ENCODE measurements around the gene DDX10. TPM values are rescaled to one million over a fixed set of nuclear protein-coding genes. Genes with fewer than 3 reads are reported as not detected.

Gene DDX10
- total RNA-seq, 1 experiment from 2014 or later = 78.3 TPM

- H3K4me1 ChIP-seq = no peaks in the 10 kb centered on the region
- Mint-ChIP-seq H3K4me1 (ENCODE audit: low read depth, unreplicated experiment) (peaks cover 15% of the 10 kb centered on the region), H3K9me3 (ENCODE audit: unreplicated experiment) (peaks cover 24% of the 10 kb centered on the region), H3K36me3 (ENCODE audit: insufficient read depth, unreplicated experiment) (no peaks in the 10 kb centered on the region), H3K4me3 (ENCODE audit: unreplicated experiment) (no peak overlapping the region), H3K27me3 (ENCODE audit: insufficient read depth, unreplicated experiment) (peaks cover 2% of the 10 kb centered on the region), H3K27ac (ENCODE audit: unreplicated experiment) (no peak overlapping the region)
- H3K4me3 ChIP-seq (ENCODE audit: low read depth, low read length) = no peak overlapping the region
- no peak for DNase-seq
- intact Hi-C loops (cut with micrococcal nuclease; ENCODE audit: unreplicated experiment) = no loop called here
- CTCF ChIA-PET = no interaction called here
- POLR2A ChIA-PET = no interaction called here
- TF ChIP-seq, protein P1, sequence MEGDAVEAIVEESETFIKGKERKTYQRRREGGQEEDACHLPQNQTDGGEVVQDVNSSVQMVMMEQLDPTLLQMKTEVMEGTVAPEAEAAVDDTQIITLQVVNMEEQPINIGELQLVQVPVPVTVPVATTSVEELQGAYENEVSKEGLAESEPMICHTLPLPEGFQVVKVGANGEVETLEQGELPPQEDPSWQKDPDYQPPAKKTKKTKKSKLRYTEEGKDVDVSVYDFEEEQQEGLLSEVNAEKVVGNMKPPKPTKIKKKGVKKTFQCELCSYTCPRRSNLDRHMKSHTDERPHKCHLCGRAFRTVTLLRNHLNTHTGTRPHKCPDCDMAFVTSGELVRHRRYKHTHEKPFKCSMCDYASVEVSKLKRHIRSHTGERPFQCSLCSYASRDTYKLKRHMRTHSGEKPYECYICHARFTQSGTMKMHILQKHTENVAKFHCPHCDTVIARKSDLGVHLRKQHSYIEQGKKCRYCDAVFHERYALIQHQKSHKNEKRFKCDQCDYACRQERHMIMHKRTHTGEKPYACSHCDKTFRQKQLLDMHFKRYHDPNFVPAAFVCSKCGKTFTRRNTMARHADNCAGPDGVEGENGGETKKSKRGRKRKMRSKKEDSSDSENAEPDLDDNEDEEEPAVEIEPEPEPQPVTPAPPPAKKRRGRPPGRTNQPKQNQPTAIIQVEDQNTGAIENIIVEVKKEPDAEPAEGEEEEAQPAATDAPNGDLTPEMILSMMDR (IDR thresholded peaks at IDR 0.05; ENCODE audit: insufficient read depth in 1 of 2, low read depth in 1 of 2, low read length in 1 of 2, severe bottlenecking in 1 of 2, unreplicated experiment in 1 of 2) = no peak
- H3K36me3 ChIP-seq (ENCODE audit: control insufficient read depth, insufficient read depth, low read length) = no peaks in the 10 kb centered on the region
- peaks cover 24% of the 10 kb centered on the region for H3K9me3 ChIP-seq
- BruUV-seq (replicated peaks) = no TSS peak
- H3K27me3 ChIP-seq (replicated peaks; ENCODE audit: control insufficient read depth, insufficient read depth, low read length) = no peaks in the 10 kb centered on the region
Measured at GRCh38 chr11:108624196-108624925, 40.5 kb upstream of the DDX10 start.

- intact Hi-C loops (cut with micrococcal nuclease; ENCODE audit: unreplicated experiment) = no loop called here
- H3K36me3 ChIP-seq (ENCODE audit: control insufficient read depth, insufficient read depth, low read length) = no peaks in the 10 kb centered on the region
- H3K4me1 Mint-ChIP-seq (ENCODE audit: low read depth, unreplicated experiment) = no peaks in the 10 kb centered on the region
- H3K9me3 ChIP-seq = peaks cover 29% of the 10 kb centered on the region
- H3K4me1 ChIP-seq = no peaks in the 10 kb centered on the region
- no TSS peak for BruUV-seq (replicated peaks)
- ChIA-PET POLR2A (no interaction called here), CTCF (no interaction called here)
- DNase-seq = no peak
- no peak overlapping the region for H3K4me3 Mint-ChIP-seq (ENCODE audit: unreplicated experiment)
- H3K36me3 Mint-ChIP-seq (ENCODE audit: insufficient read depth, unreplicated experiment) = no peaks in the 10 kb centered on the region
- no peaks in the 10 kb centered on the region for H3K27me3 ChIP-seq (replicated peaks; ENCODE audit: control insufficient read depth, insufficient read depth, low read length)
- H3K4me3 ChIP-seq (ENCODE audit: low read depth, low read length) = no peak overlapping the region
- TF ChIP-seq, protein P1 (IDR thresholded peaks at IDR 0.05; ENCODE audit: insufficient read depth in 1 of 2, low read depth in 1 of 2, low read length in 1 of 2, severe bottlenecking in 1 of 2, unreplicated experiment in 1 of 2) = no peak
- peaks cover 2% of the 10 kb centered on the region for H3K27me3 Mint-ChIP-seq (ENCODE audit: insufficient read depth, unreplicated experiment)
- peaks cover 24% of the 10 kb centered on the region for H3K9me3 Mint-ChIP-seq (ENCODE audit: unreplicated experiment)
- H3K27ac Mint-ChIP-seq (ENCODE audit: unreplicated experiment) = no peak overlapping the region
Measured at GRCh38 chr11:108628326-108628725, 36.5 kb upstream of the DDX10 start.

DNA sequence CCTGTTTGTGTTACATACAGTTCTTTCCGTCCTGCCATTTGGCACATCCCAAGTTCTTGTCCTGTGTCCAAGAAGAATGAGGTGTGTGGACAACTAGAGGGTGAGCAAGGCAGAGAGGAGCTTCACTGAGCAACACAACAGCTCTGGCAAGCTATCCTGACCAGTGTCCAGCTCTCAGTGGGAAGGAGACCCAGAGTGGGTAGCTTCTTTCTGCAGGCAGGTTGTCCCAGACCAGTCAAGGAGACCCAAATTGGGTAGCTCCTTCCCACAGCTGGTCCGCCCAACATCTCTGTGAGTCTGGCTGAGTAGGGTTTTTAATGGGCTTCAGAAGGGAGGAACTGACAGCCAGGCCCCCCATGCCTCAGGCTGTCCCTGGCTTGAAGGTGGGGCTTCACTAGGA is 36.1 kb upstream of the DDX10 start:
- H3K4me3 Mint-ChIP-seq (ENCODE audit: unreplicated experiment) = no peak overlapping the region
- BruUV-seq (replicated peaks) = no TSS peak
- ChIA-PET POLR2A (no interaction called here), CTCF (no interaction called here)
- TF ChIP-seq, protein P1 (IDR thresholded peaks at IDR 0.05; ENCODE audit: insufficient read depth in 1 of 2, low read depth in 1 of 2, low read length in 1 of 2, severe bottlenecking in 1 of 2, unreplicated experiment in 1 of 2) = no peak
- intact Hi-C loops (cut with micrococcal nuclease; ENCODE audit: unreplicated experiment) = no loop called here
- Histone ChIP-seq H3K4me3 (ENCODE audit: low read depth, low read length) (no peak overlapping the region), H3K9me3 (peaks cover 29% of the 10 kb centered on the region), H3K36me3 (ENCODE audit: control insufficient read depth, insufficient read depth, low read length) (no peaks in the 10 kb centered on the region), H3K27me3 (replicated peaks; ENCODE audit: control insufficient read depth, insufficient read depth, low read length) (no peaks in the 10 kb centered on the region), H3K4me1 (no peaks in the 10 kb centered on the region)
- no peak for DNase-seq
- H3K27me3 Mint-ChIP-seq (ENCODE audit: insufficient read depth, unreplicated experiment) = peaks cover 2% of the 10 kb centered on the region
- no peaks in the 10 kb centered on the region for H3K36me3 Mint-ChIP-seq (ENCODE audit: insufficient read depth, unreplicated experiment)
- H3K4me1 Mint-ChIP-seq (ENCODE audit: low read depth, unreplicated experiment) = no peaks in the 10 kb centered on the region
- H3K27ac Mint-ChIP-seq (ENCODE audit: unreplicated experiment) = no peak overlapping the region
- H3K9me3 Mint-ChIP-seq (ENCODE audit: unreplicated experiment) = peaks cover 24% of the 10 kb centered on the region

Data from Caco-2 (cell line).